HG02610 (cell line): ENCODE results near the gene STK32A.
"Not testable (repeated sequence)": the region's sequence is repeated elsewhere in the genome, so short reads cannot be mapped to it uniquely, and the experiment has no call there.

Source experiments
- ATAC-seq: cut with Tn5 transposase; IDR thresholded peaks from one replicate; pipeline ENCODE4 v1.9.1; 2021; ENCODE audit warnings: mild to moderate bottlenecking, moderate library complexity; ENCODE audit not compliant: unreplicated experiment

The STK32A gene

GRCh38 chr5:147341345-147341744, 106.5 kb downstream of the STK32A start:
- no peak for ATAC-seq

- ATAC-seq, result no peak
Measured at GRCh38 chr5:147344861-147345260, 110.0 kb downstream of the STK32A start.

- ATAC-seq, result no peak
Measured at GRCh38 chr5:147346006-147346561, 111.3 kb downstream of the STK32A start.

GRCh38 chr5:147348046-147348445, 113.2 kb downstream of the STK32A start:
- no peak for ATAC-seq

GRCh38 chr5:147348451-147348850, 113.6 kb downstream of the STK32A start:
- no peak for ATAC-seq

- no peak for ATAC-seq
Measured at GRCh38 chr5:147349241-147349640, 114.4 kb downstream of the STK32A start.

- ATAC-seq, result no peak
Measured at GRCh38 chr5:147359101-147359500, 124.3 kb downstream of the STK32A start.

GRCh38 chr5:147359581-147359980, 124.8 kb downstream of the STK32A start:
- no peak for ATAC-seq

- ATAC-seq, result no peak
Measured at GRCh38 chr5:147360816-147361215, 126.0 kb downstream of the STK32A start.

GRCh38 chr5:147361441-147362175, 126.8 kb downstream of the STK32A start:
- ATAC-seq, result no peak

- not testable (repeated sequence) for ATAC-seq
Measured at GRCh38 chr5:147367381-147367780, 132.6 kb downstream of the STK32A start.

GRCh38 chr5:147369742-147370374, 135.0 kb downstream of the STK32A start:
- ATAC-seq, result no peak

GRCh38 chr5:147371290-147371689, 136.5 kb downstream of the STK32A start:
- no peak for ATAC-seq

- ATAC-seq, result no peak
Measured at GRCh38 chr5:147372191-147372590, 137.4 kb downstream of the STK32A start.

- no peak for ATAC-seq
Measured at GRCh38 chr5:147373328-147373727, 138.5 kb downstream of the STK32A start.

- no peak for ATAC-seq
Measured at GRCh38 chr5:147375151-147375550, 140.3 kb downstream of the STK32A start.

- no peak for ATAC-seq
Measured at GRCh38 chr5:147377682-147378081, 142.9 kb downstream of the STK32A start.

- no peak for ATAC-seq
Measured at GRCh38 chr5:147381555-147381954, 146.7 kb downstream of the STK32A start.

- no peak for ATAC-seq
Measured at GRCh38 chr5:147382776-147383175, 147.9 kb downstream of the STK32A start.

GRCh38 chr5:147384346-147385193, 149.7 kb downstream of the STK32A start:
- no peak for ATAC-seq

- ATAC-seq, result no peak
Measured at GRCh38 chr5:147387109-147387508, 152.3 kb downstream of the STK32A start.
